ENCODE measurements around the gene CHI3L2.

CHI3L2 gene

GRCh38 chr1:111191496-111191895, 36.0 kb upstream of the CHI3L2 start:
- TF ChIP-seq ELF4 (IDR thresholded peaks at IDR 0.05) (no peak), CTBP1 (IDR thresholded peaks at IDR 0.05; ENCODE audit: borderline replicate concordance) (no peak), FOXK2 (IDR thresholded peaks at IDR 0.05) (no peak), ZNF384 (IDR thresholded peaks at IDR 0.05) (no peak), ARNT (IDR thresholded peaks at IDR 0.05) (no peak), FOXM1 (IDR thresholded peaks at IDR 0.05; ENCODE audit: borderline replicate concordance) (no peak), TARDBP (IDR thresholded peaks at IDR 0.05) (no peak), NFRKB (IDR thresholded peaks at IDR 0.05) (no peak), L3MBTL2 (conservative IDR thresholded peaks at IDR 0.05) (no peak), SP1 (IDR thresholded peaks at IDR 0.05) (no peak), LEF1 (IDR thresholded peaks at IDR 0.05; ENCODE audit: borderline replicate concordance) (no peak), SUZ12 (IDR thresholded peaks at IDR 0.05) (no peak), FOXA1 (IDR thresholded peaks at IDR 0.05) (no peak), HDGF (IDR thresholded peaks at IDR 0.05; ENCODE audit: borderline replicate concordance) (no peak), BHLHE40 (IDR thresholded peaks at IDR 0.05; ENCODE audit: borderline replicate concordance) (no peak)
- TF ChIP-seq, protein P1, sequence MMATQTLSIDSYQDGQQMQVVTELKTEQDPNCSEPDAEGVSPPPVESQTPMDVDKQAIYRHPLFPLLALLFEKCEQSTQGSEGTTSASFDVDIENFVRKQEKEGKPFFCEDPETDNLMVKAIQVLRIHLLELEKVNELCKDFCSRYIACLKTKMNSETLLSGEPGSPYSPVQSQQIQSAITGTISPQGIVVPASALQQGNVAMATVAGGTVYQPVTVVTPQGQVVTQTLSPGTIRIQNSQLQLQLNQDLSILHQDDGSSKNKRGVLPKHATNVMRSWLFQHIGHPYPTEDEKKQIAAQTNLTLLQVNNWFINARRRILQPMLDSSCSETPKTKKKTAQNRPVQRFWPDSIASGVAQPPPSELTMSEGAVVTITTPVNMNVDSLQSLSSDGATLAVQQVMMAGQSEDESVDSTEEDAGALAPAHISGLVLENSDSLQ (IDR thresholded peaks at IDR 0.05), result no peak
- no peak for DNase-seq (ENCODE audit: extremely low spot score)
- CTCF ChIA-PET, result no interaction called here
- POLR2A ChIA-PET, result interaction anchor here (1.2 kb wide), 1 partner anchor 10 kb away, joined by 3 read pairs; no protein-coding TSS in a partner anchor

DNA sequence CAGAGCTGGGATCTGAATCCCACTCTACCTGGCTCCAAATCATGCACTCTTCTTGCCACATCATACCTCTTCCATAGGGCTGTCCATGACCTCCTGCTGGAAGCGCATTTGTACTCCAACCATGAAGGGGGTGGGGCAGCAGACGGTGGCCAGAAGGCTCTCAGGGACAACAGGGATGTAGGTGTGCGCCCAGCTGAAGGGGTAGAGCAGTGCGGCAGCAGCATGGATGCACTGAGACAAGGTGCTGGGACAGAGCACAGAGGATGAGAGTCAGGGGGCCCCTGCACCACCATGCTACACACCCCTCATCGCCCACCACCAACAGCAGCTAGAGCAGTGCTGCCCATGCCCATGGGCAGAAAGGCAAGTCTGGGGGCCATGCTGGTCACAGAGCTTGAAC, 35.4 kb upstream of the CHI3L2 start:
- TF ChIP-seq FOXM1 (IDR thresholded peaks at IDR 0.05; ENCODE audit: borderline replicate concordance) (no peak), HDGF (IDR thresholded peaks at IDR 0.05; ENCODE audit: borderline replicate concordance) (no peak), ARNT (IDR thresholded peaks at IDR 0.05) (no peak), SP1 (IDR thresholded peaks at IDR 0.05) (no peak), FOXA1 (IDR thresholded peaks at IDR 0.05) (no peak), LEF1 (IDR thresholded peaks at IDR 0.05; ENCODE audit: borderline replicate concordance) (no peak), FOXK2 (IDR thresholded peaks at IDR 0.05) (no peak), NFRKB (IDR thresholded peaks at IDR 0.05) (no peak), BHLHE40 (IDR thresholded peaks at IDR 0.05; ENCODE audit: borderline replicate concordance) (no peak)
- no peak for DNase-seq (ENCODE audit: extremely low spot score)
- CTCF ChIA-PET, result no interaction called here
- POLR2A ChIA-PET, result no interaction called here

GRCh38 chr1:111192658-111193519, 34.6 kb upstream of the CHI3L2 start:
- ChIA-PET CTCF (interaction anchor here (0.7 kb wide), 1 partner anchor 224 kb away, joined by 3 read pairs; no protein-coding TSS in a partner anchor), POLR2A (no interaction called here)

GRCh38 chr1:111193712-111194480, 33.6 kb upstream of the CHI3L2 start:
- CTCF ChIA-PET, result no interaction called here
- TF ChIP-seq FOXM1 (IDR thresholded peaks at IDR 0.05; ENCODE audit: borderline replicate concordance) (no peak), FOXA1 (IDR thresholded peaks at IDR 0.05) (no peak), CTBP1 (IDR thresholded peaks at IDR 0.05; ENCODE audit: borderline replicate concordance) (no peak), ARNT (IDR thresholded peaks at IDR 0.05) (no peak), FOXK2 (IDR thresholded peaks at IDR 0.05) (no peak), L3MBTL2 (conservative IDR thresholded peaks at IDR 0.05) (no peak), NFRKB (IDR thresholded peaks at IDR 0.05) (no peak), LEF1 (IDR thresholded peaks at IDR 0.05; ENCODE audit: borderline replicate concordance) (no peak), SP1 (IDR thresholded peaks at IDR 0.05) (no peak), ELF4 (IDR thresholded peaks at IDR 0.05) (no peak), ZNF384 (IDR thresholded peaks at IDR 0.05) (no peak), TARDBP (IDR thresholded peaks at IDR 0.05) (no peak), HDGF (IDR thresholded peaks at IDR 0.05; ENCODE audit: borderline replicate concordance) (no peak), SUZ12 (IDR thresholded peaks at IDR 0.05) (no peak), BHLHE40 (IDR thresholded peaks at IDR 0.05; ENCODE audit: borderline replicate concordance) (no peak)
- TF ChIP-seq, protein P1 (IDR thresholded peaks at IDR 0.05), result no peak
- POLR2A ChIA-PET, result no interaction called here
- no peak for DNase-seq (ENCODE audit: extremely low spot score)

More at GRCh38 chr1:111192658-111193519, 34.6 kb upstream of the CHI3L2 start:
- no peak for DNase-seq (ENCODE audit: extremely low spot score)
- TF ChIP-seq LEF1 (IDR thresholded peaks at IDR 0.05; ENCODE audit: borderline replicate concordance) (no peak), SP1 (IDR thresholded peaks at IDR 0.05) (no peak), BHLHE40 (IDR thresholded peaks at IDR 0.05; ENCODE audit: borderline replicate concordance) (no peak), FOXM1 (IDR thresholded peaks at IDR 0.05; ENCODE audit: borderline replicate concordance) (no peak), ZNF384 (IDR thresholded peaks at IDR 0.05) (no peak), FOXK2 (IDR thresholded peaks at IDR 0.05) (no peak), L3MBTL2 (conservative IDR thresholded peaks at IDR 0.05) (no peak), HDGF (IDR thresholded peaks at IDR 0.05; ENCODE audit: borderline replicate concordance) (no peak), CTBP1 (IDR thresholded peaks at IDR 0.05; ENCODE audit: borderline replicate concordance) (no peak), ARNT (IDR thresholded peaks at IDR 0.05) (no peak), SUZ12 (IDR thresholded peaks at IDR 0.05) (no peak), TARDBP (IDR thresholded peaks at IDR 0.05) (no peak), ELF4 (IDR thresholded peaks at IDR 0.05) (no peak), NFRKB (IDR thresholded peaks at IDR 0.05) (no peak), FOXA1 (IDR thresholded peaks at IDR 0.05) (no peak)
- TF ChIP-seq, protein P1 (IDR thresholded peaks at IDR 0.05), result no peak
